K562 (cell line): ENCODE results near the gene DIS3L. TPM values are rescaled to one million over a fixed set of nuclear protein-coding genes. Genes with fewer than 3 reads are reported as not detected.

Experiments
- BCOR ChIP-seq: fragments of 450-650 bp; IDR thresholded peaks from 2 replicates; pipeline ENCODE4 v1.6.1; 2016
- LCOR ChIP-seq: sonication (generic); formaldehyde crosslinking; IDR thresholded peaks from 2 replicates; pipeline ENCODE4 v1.8.0; 2022; ENCODE audit warnings: mild to moderate bottlenecking, missing genetic modification reagents
- MEF2D ChIP-seq: conservative IDR thresholded peaks from 2 replicates; pipeline ENCODE4 v1.6.1; 2016; ENCODE audit warnings: low read depth, missing genetic modification characterization, missing compliant biosample characterization
- NFXL1 ChIP-seq: fragments of 450-650 bp; formaldehyde crosslinking; IDR thresholded peaks from 2 replicates; pipeline ENCODE4 v1.4.0; 2021; ENCODE audit warnings: mild to moderate bottlenecking
- NR3C1 ChIP-seq: sonication (generic); formaldehyde crosslinking; IDR thresholded peaks from 2 replicates; pipeline ENCODE4 v1.8.1; 2022; ENCODE audit warnings: missing genetic modification reagents
- PHF21A ChIP-seq: fragments of 450-650 bp; IDR thresholded peaks from 2 replicates; pipeline ENCODE4 v1.6.1; 2017; ENCODE audit warnings: low read depth, borderline replicate concordance
- POLR2B ChIP-seq: fragments of 450-650 bp; IDR thresholded peaks from 2 replicates; pipeline ENCODE4 v1.6.1; 2018; ENCODE audit warnings: low read depth; ENCODE audit not compliant: partially characterized antibody
- RBM34 ChIP-seq: fragments of 200-400 bp; formaldehyde crosslinking; IDR thresholded peaks from 2 replicates; pipeline ENCODE4 v1.6.1; 2018; ENCODE audit warnings: low read length, borderline replicate concordance; ENCODE audit not compliant: insufficient read depth
- SREBF1 ChIP-seq: fragments of 150-350 bp; IDR thresholded peaks from 2 replicates; pipeline ENCODE4 v1.6.1; 2014; ENCODE audit warnings: antibody characterized with exemption, low read depth, low read length, borderline replicate concordance
- ZNF174 ChIP-seq: fragments of 250-450 bp; sonication (Bioruptor Pico); IDR thresholded peaks from 2 replicates; pipeline ENCODE4 v1.4.0; 2020; ENCODE audit warnings: mild to moderate bottlenecking
- polyA plus RNA-seq, 8 experiments: library from polyadenylated mRNA; depleted of rRNA in 4 of 8; stranded (reverse) in 5 of 8; unstranded in 3 of 8; fragments of >200 nt; fragmentation: Nextera tagmentation in 2 of 8; fragmentation: Illumina TruSeq in 1 of 8; extraction: Ambion mirVana in 2 of 8; extraction: Trizol in 1 of 8; gene quantifications; 2 replicates each; pipeline versions ENCODE4 v1.2.1 to v1.2.3, GENCODE V29; 2011 to 2014; ENCODE audit warnings: inconsistent platforms in 1 of 8, missing spikeins in 1 of 8
- total RNA-seq, 7 experiments: library from RNA; depleted of rRNA in 6 of 7; stranded (reverse); fragments of >200 nt in 6 of 7; fragmentation: Illumina TruSeq in 2 of 7; extraction: Trizol in 2 of 7; gene quantifications; 2 replicates each; pipeline versions ENCODE4 v1.2.1 to v1.2.3, GENCODE V29; 2011 to 2021; ENCODE audit warnings: low replicate concordance in 1 of 7
- TF ChIP-seq, protein P1 (sequence below): fragments of 450-650 bp; IDR thresholded peaks from 2 replicates; pipeline ENCODE4 v1.6.1; 2018; ENCODE audit not compliant: partially characterized antibody
- TF ChIP-seq, protein P2 (sequence below): fragments of 450-650 bp; formaldehyde crosslinking; IDR thresholded peaks from 2 replicates; pipeline ENCODE4 v1.4.0; 2020; ENCODE audit warnings: mild to moderate bottlenecking, mixed read lengths
- TF ChIP-seq, protein P3 (sequence below): sonication (generic); formaldehyde crosslinking; IDR thresholded peaks from 2 replicates; pipeline ENCODE4 v1.8.0; 2023; ENCODE audit warnings: mild to moderate bottlenecking, missing genetic modification reagents
- TF ChIP-seq, protein P4 (sequence below): sonication (generic); formaldehyde crosslinking; IDR thresholded peaks from 2 replicates; pipeline ENCODE4 v1.9.0; 2022; ENCODE audit warnings: mild to moderate bottlenecking, missing genetic modification reagents

DIS3L gene
- total and polyA plus RNA-seq, 9 of the 15 experiments (the other 6 are each of a cell fraction or from before 2014, with no cell fraction given): 5.9 to 34.6 (median 16.9) TPM

DNA sequence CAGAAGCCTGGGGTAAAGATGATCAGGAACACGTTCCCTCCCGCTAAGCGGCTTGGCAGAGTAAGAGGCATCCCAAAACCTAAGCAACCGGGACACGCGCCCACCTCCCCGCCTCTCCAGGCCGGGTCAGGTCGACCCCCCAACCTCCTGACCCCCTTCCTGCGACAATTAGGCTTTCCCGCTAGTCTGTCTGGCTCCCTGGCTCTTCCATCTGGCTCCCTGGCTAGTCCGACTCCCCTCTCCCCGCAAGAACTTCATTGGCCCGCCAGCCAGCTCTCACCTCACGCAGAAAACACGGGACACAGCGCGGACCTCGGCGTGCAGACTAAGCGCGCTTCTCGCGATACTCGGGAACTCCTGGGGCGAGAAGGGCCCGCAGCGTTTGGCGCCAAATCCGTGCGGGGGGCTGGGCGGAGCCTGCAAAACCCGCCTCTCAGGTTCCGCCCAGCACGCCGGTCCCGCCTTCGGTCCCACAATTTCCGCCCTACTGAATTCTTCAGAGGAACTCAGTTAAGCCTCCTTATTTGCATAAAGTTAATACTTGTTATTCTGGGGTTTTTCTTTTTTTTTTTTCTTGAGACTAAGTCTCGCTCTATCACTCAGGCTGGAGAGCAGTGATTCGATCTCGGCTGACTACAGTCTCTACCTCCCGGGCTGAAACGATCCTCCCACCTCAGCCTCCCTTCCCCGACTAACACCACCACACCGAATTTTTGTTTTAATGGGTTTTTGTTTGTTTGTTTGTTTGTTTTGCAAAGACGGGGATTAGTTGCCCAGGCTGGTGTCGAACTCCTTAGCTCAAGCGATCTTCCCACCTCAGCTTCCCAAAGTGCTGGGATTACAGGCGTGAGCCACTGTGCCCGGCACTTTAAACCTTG, 63.2 kb downstream of the DIS3L start, which contains the start of gene TIPIN (continued):
- TF ChIP-seq, protein P1, sequence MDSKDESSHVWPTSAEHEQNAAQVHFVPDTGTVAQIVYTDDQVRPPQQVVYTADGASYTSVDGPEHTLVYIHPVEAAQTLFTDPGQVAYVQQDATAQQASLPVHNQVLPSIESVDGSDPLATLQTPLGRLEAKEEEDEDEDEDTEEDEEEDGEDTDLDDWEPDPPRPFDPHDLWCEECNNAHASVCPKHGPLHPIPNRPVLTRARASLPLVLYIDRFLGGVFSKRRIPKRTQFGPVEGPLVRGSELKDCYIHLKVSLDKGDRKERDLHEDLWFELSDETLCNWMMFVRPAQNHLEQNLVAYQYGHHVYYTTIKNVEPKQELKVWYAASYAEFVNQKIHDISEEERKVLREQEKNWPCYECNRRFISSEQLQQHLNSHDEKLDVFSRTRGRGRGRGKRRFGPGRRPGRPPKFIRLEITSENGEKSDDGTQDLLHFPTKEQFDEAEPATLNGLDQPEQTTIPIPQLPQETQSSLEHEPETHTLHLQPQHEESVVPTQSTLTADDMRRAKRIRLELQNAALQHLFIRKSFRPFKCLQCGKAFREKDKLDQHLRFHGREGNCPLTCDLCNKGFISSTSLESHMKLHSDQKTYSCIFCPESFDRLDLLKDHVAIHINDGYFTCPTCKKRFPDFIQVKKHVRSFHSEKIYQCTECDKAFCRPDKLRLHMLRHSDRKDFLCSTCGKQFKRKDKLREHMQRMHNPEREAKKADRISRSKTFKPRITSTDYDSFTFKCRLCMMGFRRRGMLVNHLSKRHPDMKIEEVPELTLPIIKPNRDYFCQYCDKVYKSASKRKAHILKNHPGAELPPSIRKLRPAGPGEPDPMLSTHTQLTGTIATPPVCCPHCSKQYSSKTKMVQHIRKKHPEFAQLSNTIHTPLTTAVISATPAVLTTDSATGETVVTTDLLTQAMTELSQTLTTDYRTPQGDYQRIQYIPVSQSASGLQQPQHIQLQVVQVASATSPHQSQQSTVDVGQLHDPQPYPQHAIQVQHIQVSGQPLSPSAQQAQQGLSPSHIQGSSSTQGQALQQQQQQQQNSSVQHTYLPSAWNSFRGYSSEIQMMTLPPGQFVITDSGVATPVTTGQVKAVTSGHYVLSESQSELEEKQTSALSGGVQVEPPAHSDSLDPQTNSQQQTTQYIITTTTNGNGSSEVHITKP: peak; percentile 84
- TF ChIP-seq, protein P2, sequence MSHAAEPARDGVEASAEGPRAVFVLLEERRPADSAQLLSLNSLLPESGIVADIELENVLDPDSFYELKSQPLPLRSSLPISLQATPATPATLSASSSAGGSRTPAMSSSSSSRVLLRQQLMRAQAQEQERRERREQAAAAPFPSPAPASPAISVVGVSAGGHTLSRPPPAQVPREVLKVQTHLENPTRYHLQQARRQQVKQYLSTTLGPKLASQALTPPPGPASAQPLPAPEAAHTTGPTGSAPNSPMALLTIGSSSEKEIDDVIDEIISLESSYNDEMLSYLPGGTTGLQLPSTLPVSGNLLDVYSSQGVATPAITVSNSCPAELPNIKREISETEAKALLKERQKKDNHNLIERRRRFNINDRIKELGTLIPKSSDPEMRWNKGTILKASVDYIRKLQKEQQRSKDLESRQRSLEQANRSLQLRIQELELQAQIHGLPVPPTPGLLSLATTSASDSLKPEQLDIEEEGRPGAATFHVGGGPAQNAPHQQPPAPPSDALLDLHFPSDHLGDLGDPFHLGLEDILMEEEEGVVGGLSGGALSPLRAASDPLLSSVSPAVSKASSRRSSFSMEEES (CRISPR knock-in tag): no peak
- TF ChIP-seq BCOR (peak; percentile 70), RBM34 (no peak), LCOR (CRISPR knock-in tag) (peak; percentile 86), NR3C1 (CRISPR knock-in tag) (no peak), NFXL1 (CRISPR knock-in tag) (no peak), PHF21A (no peak), SREBF1 (no peak), POLR2B (peak; percentile 95), MEF2D (tag) (no peak), ZNF174 (CRISPR knock-in tag) (no peak)
- TF ChIP-seq, protein P3, sequence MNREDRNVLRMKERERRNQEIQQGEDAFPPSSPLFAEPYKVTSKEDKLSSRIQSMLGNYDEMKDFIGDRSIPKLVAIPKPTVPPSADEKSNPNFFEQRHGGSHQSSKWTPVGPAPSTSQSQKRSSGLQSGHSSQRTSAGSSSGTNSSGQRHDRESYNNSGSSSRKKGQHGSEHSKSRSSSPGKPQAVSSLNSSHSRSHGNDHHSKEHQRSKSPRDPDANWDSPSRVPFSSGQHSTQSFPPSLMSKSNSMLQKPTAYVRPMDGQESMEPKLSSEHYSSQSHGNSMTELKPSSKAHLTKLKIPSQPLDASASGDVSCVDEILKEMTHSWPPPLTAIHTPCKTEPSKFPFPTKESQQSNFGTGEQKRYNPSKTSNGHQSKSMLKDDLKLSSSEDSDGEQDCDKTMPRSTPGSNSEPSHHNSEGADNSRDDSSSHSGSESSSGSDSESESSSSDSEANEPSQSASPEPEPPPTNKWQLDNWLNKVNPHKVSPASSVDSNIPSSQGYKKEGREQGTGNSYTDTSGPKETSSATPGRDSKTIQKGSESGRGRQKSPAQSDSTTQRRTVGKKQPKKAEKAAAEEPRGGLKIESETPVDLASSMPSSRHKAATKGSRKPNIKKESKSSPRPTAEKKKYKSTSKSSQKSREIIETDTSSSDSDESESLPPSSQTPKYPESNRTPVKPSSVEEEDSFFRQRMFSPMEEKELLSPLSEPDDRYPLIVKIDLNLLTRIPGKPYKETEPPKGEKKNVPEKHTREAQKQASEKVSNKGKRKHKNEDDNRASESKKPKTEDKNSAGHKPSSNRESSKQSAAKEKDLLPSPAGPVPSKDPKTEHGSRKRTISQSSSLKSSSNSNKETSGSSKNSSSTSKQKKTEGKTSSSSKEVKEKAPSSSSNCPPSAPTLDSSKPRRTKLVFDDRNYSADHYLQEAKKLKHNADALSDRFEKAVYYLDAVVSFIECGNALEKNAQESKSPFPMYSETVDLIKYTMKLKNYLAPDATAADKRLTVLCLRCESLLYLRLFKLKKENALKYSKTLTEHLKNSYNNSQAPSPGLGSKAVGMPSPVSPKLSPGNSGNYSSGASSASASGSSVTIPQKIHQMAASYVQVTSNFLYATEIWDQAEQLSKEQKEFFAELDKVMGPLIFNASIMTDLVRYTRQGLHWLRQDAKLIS (CRISPR knock-in tag): no peak
- TF ChIP-seq, protein P4, sequence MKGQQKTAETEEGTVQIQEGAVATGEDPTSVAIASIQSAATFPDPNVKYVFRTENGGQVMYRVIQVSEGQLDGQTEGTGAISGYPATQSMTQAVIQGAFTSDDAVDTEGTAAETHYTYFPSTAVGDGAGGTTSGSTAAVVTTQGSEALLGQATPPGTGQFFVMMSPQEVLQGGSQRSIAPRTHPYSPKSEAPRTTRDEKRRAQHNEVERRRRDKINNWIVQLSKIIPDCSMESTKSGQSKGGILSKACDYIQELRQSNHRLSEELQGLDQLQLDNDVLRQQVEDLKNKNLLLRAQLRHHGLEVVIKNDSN: no peak; the same call in 1 of the 2 replicates
